KOPT-K1 (cell line): ENCODE results near the gene MAP4K3.
A peak's percentile ranks its signal among the peaks of the same experiment; 100 is the strongest.

ENCODE experiments used
- H3K27ac ChIP-seq: fragments of 200-600 bp; sonication (generic); 2 replicates; pipeline ENCODE4 v1.5.1; 2016; ENCODE audit warnings: antibody characterized with exemption, mild to moderate bottlenecking, low read depth, low read length; ENCODE audit not compliant: poor library complexity, severe bottlenecking
- H3K36me3 ChIP-seq: fragments of 200-600 bp; sonication (generic); 2 replicates; pipeline ENCODE4 v1.5.1; 2017; ENCODE audit warnings: antibody characterized with exemption, mild to moderate bottlenecking, low read length, moderate library complexity; ENCODE audit not compliant: insufficient read depth
- H3K9me3 ChIP-seq: fragments of 200-600 bp; sonication (generic); 2 replicates; pipeline ENCODE4 v1.5.1; 2017; ENCODE audit warnings: antibody characterized with exemption, low read length, mild to moderate bottlenecking; ENCODE audit not compliant: insufficient read depth, poor library complexity, severe bottlenecking

MAP4K3 gene

GRCh38 chr2:39464864-39465263, 27.8 kb upstream of the MAP4K3 start:
- no peak overlapping the region for H3K27ac ChIP-seq
- H3K9me3 ChIP-seq, result no peaks in the 10 kb centered on the region
- no peaks in the 10 kb centered on the region for H3K36me3 ChIP-seq

GRCh38 chr2:39455826-39456225, 18.7 kb upstream of the MAP4K3 start:
- Histone ChIP-seq H3K36me3 (no peaks in the 10 kb centered on the region), H3K9me3 (no peaks in the 10 kb centered on the region), H3K27ac (no peak overlapping the region)

- Histone ChIP-seq H3K36me3 (no peaks in the 10 kb centered on the region), H3K27ac (no peak overlapping the region), H3K9me3 (no peaks in the 10 kb centered on the region)
Measured at GRCh38 chr2:39452396-39452795, 15.3 kb upstream of the MAP4K3 start.

GRCh38 chr2:39451954-39452353, 14.9 kb upstream of the MAP4K3 start:
- Histone ChIP-seq H3K9me3 (no peaks in the 10 kb centered on the region), H3K27ac (no peak overlapping the region), H3K36me3 (no peaks in the 10 kb centered on the region)

- H3K27ac ChIP-seq, result no peak overlapping the region
- peaks cover 1% of the 10 kb centered on the region for H3K9me3 ChIP-seq
- no peaks in the 10 kb centered on the region for H3K36me3 ChIP-seq
Measured at GRCh38 chr2:39448169-39448502, 11.1 kb upstream of the MAP4K3 start.

- Histone ChIP-seq H3K9me3 (peaks cover 7% of the 10 kb centered on the region), H3K36me3 (no peaks in the 10 kb centered on the region), H3K27ac (no peak overlapping the region)
Measured at GRCh38 chr2:39447266-39448168, 10.4 kb upstream of the MAP4K3 start.

- peaks cover 7% of the 10 kb centered on the region for H3K9me3 ChIP-seq
- no peaks in the 10 kb centered on the region for H3K36me3 ChIP-seq
- H3K27ac ChIP-seq, result no peak overlapping the region
Measured at GRCh38 chr2:39445934-39446333, 8.8 kb upstream of the MAP4K3 start.

GRCh38 chr2:39443009-39443408, 5.9 kb upstream of the MAP4K3 start:
- peaks cover 7% of the 10 kb centered on the region for H3K9me3 ChIP-seq
- no peaks in the 10 kb centered on the region for H3K36me3 ChIP-seq
- H3K27ac ChIP-seq, result no peak overlapping the region

GRCh38 chr2:39437522-39438296, 624 bp upstream of the MAP4K3 start:
- Histone ChIP-seq H3K9me3 (peaks cover 1% of the 10 kb centered on the region), H3K27ac (peak overlapping the region; percentile 76), H3K36me3 (no peaks in the 10 kb centered on the region)

GRCh38 chr2:39435741-39436591, 1.1 kb downstream of the MAP4K3 start:
- H3K9me3 ChIP-seq, result no peaks in the 10 kb centered on the region
- no peaks in the 10 kb centered on the region for H3K36me3 ChIP-seq
- H3K27ac ChIP-seq, result peak overlapping the region; percentile 76

GRCh38 chr2:39435234-39435633, 1.9 kb downstream of the MAP4K3 start:
- peak overlapping the region; percentile 76 for H3K27ac ChIP-seq
- H3K9me3 ChIP-seq, result no peaks in the 10 kb centered on the region
- H3K36me3 ChIP-seq, result no peaks in the 10 kb centered on the region

GRCh38 chr2:39434233-39434897, 2.7 kb downstream of the MAP4K3 start:
- Histone ChIP-seq H3K36me3 (no peaks in the 10 kb centered on the region), H3K9me3 (no peaks in the 10 kb centered on the region), H3K27ac (no peak overlapping the region)

- Histone ChIP-seq H3K9me3 (no peaks in the 10 kb centered on the region), H3K27ac (no peak overlapping the region), H3K36me3 (no peaks in the 10 kb centered on the region)
Measured at GRCh38 chr2:39433586-39434195, 3.4 kb downstream of the MAP4K3 start.

- Histone ChIP-seq H3K9me3 (no peaks in the 10 kb centered on the region), H3K36me3 (no peaks in the 10 kb centered on the region), H3K27ac (no peak overlapping the region)
Measured at GRCh38 chr2:39432701-39433100, 4.4 kb downstream of the MAP4K3 start.
